MG63 (cell line): ENCODE data around the gene GRIA4. TPM values are rescaled to one million over a fixed set of nuclear protein-coding genes. Genes with fewer than 3 reads are reported as not detected.
"Not testable (repeated sequence)": the region's sequence is repeated elsewhere in the genome, so short reads cannot be mapped to it uniquely, and the experiment has no call there.

Source experiments
- DNase-seq: peaks from one replicate; pipeline ENCODE4 v3.0.0-alpha.2; 2020
- H3K27me3 ChIP-seq: fragments of 250-450 bp; sonication (Bioruptor Pico); 2 replicates; pipeline ENCODE4 v1.5.1; 2020; ENCODE audit warnings: mild to moderate bottlenecking, moderate library complexity
- H3K36me3 ChIP-seq: fragments of 250-450 bp; sonication (Bioruptor Pico); 2 replicates; pipeline ENCODE4 v1.5.1; 2020; ENCODE audit warnings: mild to moderate bottlenecking, moderate library complexity
- H3K4me3 ChIP-seq: fragments of 250-450 bp; sonication (Bioruptor Pico); 2 replicates; pipeline ENCODE4 v1.5.1; 2020; ENCODE audit warnings: mild to moderate bottlenecking, moderate library complexity
- H3K9me3 ChIP-seq: fragments of 250-450 bp; sonication (Bioruptor Pico); 2 replicates; pipeline ENCODE4 v1.5.1; 2020; ENCODE audit warnings: mild to moderate bottlenecking, moderate library complexity
- total RNA-seq: library from RNA; depleted of rRNA; stranded (reverse); fragments of >200 nt; shearing (Covaris generic); gene quantifications from 2 replicates; pipeline ENCODE4 v1.2.3, GENCODE V29; 2014; ENCODE audit warnings: low replicate concordance

GRIA4 gene
- total RNA-seq, 1 experiment from 2014 or later: not detected

GRCh38 chr11:105856954-105857353 lies 247.1 kb downstream of the GRIA4 start:
- H3K27me3 ChIP-seq: no peaks in the 10 kb centered on the region
- H3K9me3 ChIP-seq: no peaks in the 10 kb centered on the region
- DNase-seq: no peak
- no peaks in the 10 kb centered on the region for H3K36me3 ChIP-seq
- H3K4me3 ChIP-seq: no peak overlapping the region

GRCh38 chr11:105857728-105858127 lies 247.9 kb downstream of the GRIA4 start:
- no peaks in the 10 kb centered on the region for H3K27me3 ChIP-seq
- H3K36me3 ChIP-seq: no peaks in the 10 kb centered on the region
- H3K9me3 ChIP-seq: no peaks in the 10 kb centered on the region
- no peak for DNase-seq
- no peak overlapping the region for H3K4me3 ChIP-seq

DNA sequence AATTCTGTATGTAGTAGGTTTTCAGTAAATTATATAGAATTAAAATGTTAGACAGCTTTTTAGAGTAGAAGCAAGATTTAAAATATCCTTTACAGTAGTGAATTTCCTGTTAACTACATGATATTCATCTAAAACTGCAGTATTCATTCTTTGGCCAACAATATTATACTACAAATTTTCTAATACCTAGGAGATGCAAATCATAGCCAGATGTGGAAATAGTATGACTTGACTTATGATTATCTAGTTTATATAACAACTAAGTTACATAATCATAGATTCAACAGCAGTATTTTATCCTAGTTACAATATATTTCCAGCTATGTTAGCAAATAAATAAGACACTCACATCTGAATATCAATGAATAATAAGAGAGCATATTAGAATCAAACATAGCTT lies 249.0 kb downstream of the GRIA4 start:
- Histone ChIP-seq H3K27me3 (peaks cover 6% of the 10 kb centered on the region; the same call in 1 of the 2 replicates), H3K36me3 (no peaks in the 10 kb centered on the region), H3K4me3 (no peak overlapping the region), H3K9me3 (no peaks in the 10 kb centered on the region)
- no peak for DNase-seq

DNA sequence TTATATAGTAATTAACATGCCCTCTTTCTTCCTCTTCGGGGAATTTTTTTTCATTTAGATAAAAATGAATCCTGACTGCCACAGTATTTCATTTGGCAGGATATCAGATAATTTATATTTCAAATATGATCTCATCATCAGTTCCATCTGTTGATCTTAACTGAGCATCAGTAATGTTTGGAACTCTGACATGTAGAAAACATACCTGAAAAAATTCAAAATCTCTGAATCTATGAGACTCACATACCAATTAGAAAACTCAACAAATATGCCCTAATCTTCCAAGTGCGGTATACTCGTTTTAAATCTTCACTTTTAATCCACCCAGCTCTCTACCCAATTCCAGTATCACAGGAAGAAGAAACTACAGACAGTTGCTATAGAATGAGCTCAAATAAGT lies 250.2 kb downstream of the GRIA4 start:
- H3K36me3 ChIP-seq: no peaks in the 10 kb centered on the region
- no peak overlapping the region for H3K4me3 ChIP-seq
- H3K27me3 ChIP-seq: peaks cover 7% of the 10 kb centered on the region; the same call in 1 of the 2 replicates
- no peaks in the 10 kb centered on the region for H3K9me3 ChIP-seq
- no peak for DNase-seq

DNA sequence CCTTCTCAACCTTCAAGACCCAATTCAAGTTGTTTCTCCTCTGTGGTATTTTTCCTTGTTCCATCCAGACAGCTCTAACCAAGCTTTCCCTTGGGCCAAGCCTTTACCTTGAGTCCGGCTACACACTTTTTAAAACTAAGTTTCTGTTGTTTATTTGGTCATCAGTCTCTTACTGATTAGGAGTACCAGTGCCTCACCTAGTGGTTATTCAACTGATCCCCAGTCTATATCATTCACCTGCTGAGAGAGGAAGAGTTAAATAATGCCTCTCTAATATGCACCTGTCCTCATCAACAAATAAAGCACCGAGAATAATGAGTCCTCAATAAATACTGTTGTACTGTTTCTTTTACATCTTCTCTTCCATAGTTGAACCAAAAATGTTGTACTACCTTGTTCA lies 251.4 kb downstream of the GRIA4 start:
- H3K9me3 ChIP-seq: no peaks in the 10 kb centered on the region
- DNase-seq: no peak
- H3K4me3 ChIP-seq: no peak overlapping the region
- H3K27me3 ChIP-seq: peaks cover 7% of the 10 kb centered on the region; the same call in 1 of the 2 replicates
- H3K36me3 ChIP-seq: no peaks in the 10 kb centered on the region

GRCh38 chr11:105862736-105863367 lies 253.0 kb downstream of the GRIA4 start:
- no peaks in the 10 kb centered on the region for H3K36me3 ChIP-seq
- H3K9me3 ChIP-seq: no peaks in the 10 kb centered on the region

DNA sequence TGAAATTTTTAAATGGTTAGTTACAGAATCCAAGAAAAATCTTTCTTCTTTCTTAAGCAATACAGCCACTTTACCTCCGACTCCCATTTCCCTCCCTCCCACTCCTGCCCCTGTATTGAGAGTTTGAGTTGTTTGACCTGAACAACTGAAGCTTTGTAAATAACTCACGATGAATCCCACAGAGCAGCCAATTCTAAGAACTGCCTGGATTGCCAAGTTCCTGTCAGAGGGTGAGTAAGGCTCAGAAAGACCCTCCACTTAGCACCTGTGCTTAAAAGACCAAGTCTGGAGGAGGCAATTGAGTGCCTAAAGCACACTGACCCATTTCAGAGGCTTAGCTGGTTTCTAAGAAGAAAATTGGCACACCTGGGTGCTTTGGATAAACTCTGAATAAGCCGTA lies 253.7 kb downstream of the GRIA4 start:
- no peak for DNase-seq
- no peaks in the 10 kb centered on the region for H3K9me3 ChIP-seq
- H3K27me3 ChIP-seq: peaks cover 15% of the 10 kb centered on the region; the same call in 1 of the 2 replicates
- no peaks in the 10 kb centered on the region for H3K36me3 ChIP-seq
- H3K4me3 ChIP-seq: no peak overlapping the region

More at GRCh38 chr11:105862736-105863367, 253.0 kb downstream of the GRIA4 start:
- Histone ChIP-seq H3K4me3 (no peak overlapping the region), H3K27me3 (peaks cover 12% of the 10 kb centered on the region; the same call in 1 of the 2 replicates)
- DNase-seq: no peak

DNA sequence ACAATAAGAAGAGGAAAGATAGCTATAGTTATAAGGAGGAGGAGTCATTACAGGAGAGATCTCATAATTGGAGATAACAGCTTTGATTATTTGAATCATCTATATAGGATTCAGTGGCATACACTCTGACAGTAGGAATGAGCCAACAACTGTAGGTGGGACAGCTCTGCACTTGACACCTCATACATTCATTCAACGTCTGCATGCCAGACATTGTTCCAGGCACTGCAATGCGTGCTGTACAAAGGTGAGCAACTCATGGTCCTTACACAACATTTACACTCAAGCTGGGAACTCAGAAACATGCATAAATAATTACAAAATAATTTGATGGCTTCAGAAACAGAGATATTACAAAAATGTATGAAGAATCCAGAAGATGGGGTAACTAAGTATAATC lies 257.9 kb downstream of the GRIA4 start:
- DNase-seq: no peak
- Histone ChIP-seq H3K9me3 (no peaks in the 10 kb centered on the region), H3K4me3 (no peak overlapping the region), H3K36me3 (no peaks in the 10 kb centered on the region), H3K27me3 (peaks cover 15% of the 10 kb centered on the region; the same call in 1 of the 2 replicates)

- DNase-seq: no peak
- Histone ChIP-seq H3K27me3 (peaks cover 9% of the 10 kb centered on the region; the same call in 1 of the 2 replicates), H3K9me3 (no peaks in the 10 kb centered on the region), H3K36me3 (no peaks in the 10 kb centered on the region), H3K4me3 (no peak overlapping the region)
Observed at GRCh38 chr11:105868762-105869285, 259.0 kb downstream of the GRIA4 start.

DNA sequence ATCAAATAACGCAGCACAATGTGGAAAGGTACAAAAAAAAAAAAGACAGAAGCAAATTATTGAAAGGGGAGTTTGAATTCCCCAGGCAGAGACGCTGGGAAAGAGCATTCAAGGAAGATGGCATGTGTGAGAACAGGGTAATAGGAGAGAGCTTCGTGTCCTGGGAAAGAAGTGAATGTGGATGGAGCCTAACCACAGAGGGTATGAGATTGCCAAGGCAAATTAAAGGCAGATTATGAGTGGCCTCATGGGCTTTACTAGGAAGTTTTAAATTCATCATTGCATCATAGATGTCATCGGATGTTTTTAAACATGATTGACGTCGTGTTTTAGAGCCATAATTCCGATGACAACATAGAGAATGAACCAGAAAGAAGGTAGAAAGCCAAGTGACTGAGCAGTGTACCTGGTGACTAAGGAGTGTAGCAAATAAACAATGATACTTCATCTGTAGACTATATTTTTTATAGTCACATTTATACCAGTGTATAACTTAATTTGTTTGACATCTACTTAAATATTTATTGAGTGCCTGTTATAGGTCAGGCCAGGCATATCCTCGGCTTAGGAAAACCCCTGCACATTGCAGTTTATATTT lies 260.7 kb downstream of the GRIA4 start:
- DNase-seq: no peak

DNA sequence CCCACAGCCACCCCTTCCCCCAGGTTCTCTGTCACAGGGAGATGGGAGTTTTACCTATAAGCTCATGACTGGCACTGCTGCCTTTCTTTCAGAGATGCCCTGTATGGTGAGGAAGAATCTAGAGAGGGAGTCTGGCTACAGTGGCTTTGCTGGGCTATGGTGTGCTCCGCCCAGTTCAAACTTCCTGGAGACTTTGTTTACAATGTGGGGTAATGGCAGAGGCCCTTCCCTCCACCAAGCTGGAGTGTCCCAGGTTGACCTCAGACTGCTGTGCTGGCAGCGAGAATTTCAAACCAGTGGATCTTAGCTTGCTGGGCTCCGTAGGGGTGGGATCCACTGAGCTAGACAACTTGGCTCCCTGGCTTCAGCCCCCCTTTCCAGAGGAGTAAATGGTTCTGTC lies 268.6 kb downstream of the GRIA4 start:
- 0 out of 2 replicates have a peak, but pooled peaks cover 2% of the 10 kb centered on the region for H3K9me3 ChIP-seq
- no peak for DNase-seq
- no peaks in the 10 kb centered on the region for H3K27me3 ChIP-seq
- H3K36me3 ChIP-seq: no peaks in the 10 kb centered on the region
- H3K4me3 ChIP-seq: no peak overlapping the region

More for the DNA sequence above, 260.7 kb downstream of the GRIA4 start:
- Histone ChIP-seq H3K36me3 (no peaks in the 10 kb centered on the region), H3K27me3 (peaks cover 8% of the 10 kb centered on the region; the same call in 1 of the 2 replicates), H3K9me3 (0 out of 2 replicates have a peak, but pooled peaks cover 2% of the 10 kb centered on the region), H3K4me3 (no peak overlapping the region)

DNA sequence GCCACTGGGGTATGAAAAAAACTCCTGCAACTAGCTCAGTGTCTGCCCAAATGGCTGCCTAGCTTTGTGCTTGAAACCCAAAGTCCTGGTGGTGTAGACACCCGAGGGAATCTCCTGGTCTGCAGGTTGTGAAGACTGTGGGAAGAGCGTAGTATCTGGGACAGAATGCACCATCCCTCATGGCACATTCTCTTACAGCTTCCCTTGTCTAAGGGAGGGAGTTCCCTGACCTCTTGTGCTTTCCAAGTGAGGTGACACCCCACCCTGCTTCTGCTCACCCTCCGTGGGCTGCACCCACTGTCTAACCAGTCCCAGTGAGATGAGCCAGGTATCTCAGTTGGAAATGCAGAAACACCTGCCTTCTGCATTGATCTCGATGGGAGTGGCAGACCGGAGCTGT lies 269.1 kb downstream of the GRIA4 start:
- H3K27me3 ChIP-seq, DNase-seq, H3K4me3 ChIP-seq, H3K9me3 ChIP-seq, H3K36me3 ChIP-seq: not testable (repeated sequence)

DNA sequence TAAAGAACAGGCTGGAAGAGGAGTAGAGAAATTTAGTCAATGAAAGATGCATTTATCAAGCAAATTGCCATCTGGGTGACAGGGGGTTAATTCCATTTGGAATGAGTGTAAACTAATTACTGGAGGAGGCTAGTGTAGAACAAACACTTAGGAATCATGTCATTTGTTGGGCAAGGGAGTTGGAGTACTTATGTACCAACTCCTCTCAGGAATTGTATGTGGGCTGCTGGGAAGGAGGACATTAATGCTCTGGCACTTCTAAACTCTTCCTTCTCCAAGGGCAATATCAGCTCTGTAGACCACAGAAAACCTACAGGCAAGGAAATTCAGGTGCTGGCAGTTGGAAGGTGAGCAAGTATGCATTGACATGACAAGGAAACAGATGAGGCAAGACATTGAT lies 271.2 kb downstream of the GRIA4 start:
- H3K9me3 ChIP-seq: no peaks in the 10 kb centered on the region
- H3K27me3 ChIP-seq: no peaks in the 10 kb centered on the region
- DNase-seq: no peak
- no peaks in the 10 kb centered on the region for H3K36me3 ChIP-seq
- H3K4me3 ChIP-seq: no peak overlapping the region

DNA sequence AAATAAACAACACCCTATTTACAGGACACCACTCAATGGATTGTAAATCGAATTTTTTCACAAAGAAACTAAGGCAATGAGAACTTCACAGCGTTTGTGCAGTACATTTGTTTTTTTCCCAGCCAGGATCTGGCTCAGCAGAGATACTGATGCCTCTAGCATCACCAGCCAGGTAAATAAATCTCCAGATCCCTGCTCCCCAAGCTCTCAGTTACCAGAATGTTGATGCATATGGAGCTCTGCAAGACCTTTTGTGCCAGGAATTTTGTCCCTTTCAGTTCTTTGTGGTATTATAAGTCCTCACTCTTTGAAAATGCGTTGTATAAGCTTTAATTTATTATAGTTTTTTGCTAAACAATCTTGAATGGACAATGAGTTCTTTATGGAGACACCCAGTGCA lies 274.6 kb downstream of the GRIA4 start:
- DNase-seq: no peak
- Histone ChIP-seq H3K36me3 (no peaks in the 10 kb centered on the region), H3K27me3 (no peaks in the 10 kb centered on the region), H3K4me3 (no peak overlapping the region), H3K9me3 (no peaks in the 10 kb centered on the region)

DNA sequence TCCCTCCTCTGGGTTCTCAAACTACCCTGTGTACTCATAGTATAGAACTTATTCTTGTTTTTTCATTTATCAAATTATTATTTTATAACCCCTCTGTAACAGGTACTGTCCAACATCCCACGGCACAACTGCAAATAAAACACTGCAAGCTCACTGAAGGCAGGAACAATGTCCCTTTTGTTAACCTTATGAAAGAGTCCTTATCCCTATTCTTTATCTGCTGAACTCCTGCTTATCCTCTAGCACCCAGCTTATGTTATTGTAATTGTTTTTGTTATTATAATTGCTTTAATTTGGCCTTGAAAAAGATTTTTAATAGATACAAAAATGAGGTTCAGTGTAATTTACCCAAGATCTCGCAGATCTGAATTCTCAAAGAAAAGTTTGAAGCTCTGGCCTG lies 281.8 kb downstream of the GRIA4 start:
- no peaks in the 10 kb centered on the region for H3K27me3 ChIP-seq
- no peak overlapping the region for H3K4me3 ChIP-seq
- no peaks in the 10 kb centered on the region for H3K36me3 ChIP-seq
- no peak for DNase-seq
- H3K9me3 ChIP-seq: no peaks in the 10 kb centered on the region

DNA sequence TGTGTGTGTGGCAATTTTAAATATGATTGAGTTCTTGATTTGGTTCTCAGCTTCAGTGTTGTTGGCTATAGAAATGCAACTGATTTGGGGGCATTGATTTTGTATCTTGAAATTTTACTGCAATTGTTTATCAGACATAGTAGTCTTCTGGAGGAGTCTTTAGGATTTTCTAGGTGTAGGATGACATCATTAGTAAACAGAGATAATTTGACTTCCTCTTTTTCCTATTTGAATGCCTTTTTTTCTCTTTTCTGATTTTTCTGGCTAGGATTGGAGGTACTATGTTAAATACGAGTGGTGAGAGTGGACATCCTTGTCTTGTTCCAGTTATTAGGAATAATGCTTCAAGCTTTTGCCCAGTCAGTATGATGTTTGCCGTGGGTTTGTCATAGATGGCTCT lies 287.3 kb downstream of the GRIA4 start:
- no peaks in the 10 kb centered on the region for H3K9me3 ChIP-seq

GRCh38 chr11:105899772-105900171 lies 289.9 kb downstream of the GRIA4 start:
- Histone ChIP-seq H3K36me3 (no peaks in the 10 kb centered on the region), H3K4me3 (no peak overlapping the region), H3K9me3 (no peaks in the 10 kb centered on the region), H3K27me3 (no peaks in the 10 kb centered on the region)
- DNase-seq: no peak

More for the DNA sequence above, 287.3 kb downstream of the GRIA4 start:
- DNase-seq: no peak
- H3K4me3 ChIP-seq: no peak overlapping the region
- no peaks in the 10 kb centered on the region for H3K27me3 ChIP-seq
- no peaks in the 10 kb centered on the region for H3K36me3 ChIP-seq
